Activated CD4-positive, CD25-positive, alpha-beta regulatory T cell (primary cell): Measurements from ENCODE around the gene MMAB.

Experiments used
- DNase-seq, 4 experiments: peaks; one replicate each; lab custom pipeline; 2025; lab: John Stamatoyannopoulos, UW

The MMAB gene

GRCh38 chr12:109559200-109559505 lies 14.2 kb downstream of the MMAB start:
- no peak for DNase-seq

DNA sequence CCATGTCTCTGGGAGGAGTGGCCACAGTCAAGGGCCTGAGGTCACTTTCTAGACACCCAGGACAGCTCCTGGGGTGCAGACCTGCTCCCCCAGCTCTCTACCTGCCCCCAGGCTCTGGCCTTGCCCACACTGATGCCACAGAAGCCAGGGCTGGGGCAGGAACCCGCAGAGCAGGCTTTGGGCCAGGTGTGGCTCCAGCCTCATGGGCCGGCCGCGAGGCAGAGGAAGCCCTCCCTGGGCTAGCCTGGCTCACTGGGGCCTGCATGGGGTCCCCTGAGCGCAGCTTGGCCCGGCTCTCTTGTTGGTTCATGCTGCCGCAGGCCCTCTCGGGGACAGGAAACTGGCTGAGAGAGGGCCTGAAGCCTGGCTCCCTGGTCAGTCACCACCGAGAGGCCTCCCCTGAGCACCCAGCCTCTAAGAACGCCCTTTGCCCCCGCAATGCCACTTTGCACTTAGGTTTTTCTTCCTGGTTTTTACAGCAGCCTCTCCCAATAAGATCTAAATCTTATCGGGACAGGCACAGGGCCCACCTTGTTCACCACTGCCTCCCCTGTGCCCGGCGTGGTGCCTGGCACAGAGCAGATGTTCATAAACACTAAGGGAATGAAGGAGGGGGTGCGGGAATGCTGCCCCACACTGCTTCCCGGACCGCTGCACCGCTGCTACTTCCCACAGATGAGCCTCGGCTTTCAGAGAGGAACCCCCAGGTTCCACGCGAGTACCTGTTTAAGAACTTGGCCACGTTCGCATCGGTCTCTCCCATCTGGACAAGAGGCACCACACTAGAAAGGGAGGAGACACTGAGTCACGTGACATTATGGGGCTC lies 14.7 kb downstream of the MMAB start:
- no peak for DNase-seq

GRCh38 chr12:109557805-109558204 lies 15.5 kb downstream of the MMAB start:
- no peak for DNase-seq

DNA sequence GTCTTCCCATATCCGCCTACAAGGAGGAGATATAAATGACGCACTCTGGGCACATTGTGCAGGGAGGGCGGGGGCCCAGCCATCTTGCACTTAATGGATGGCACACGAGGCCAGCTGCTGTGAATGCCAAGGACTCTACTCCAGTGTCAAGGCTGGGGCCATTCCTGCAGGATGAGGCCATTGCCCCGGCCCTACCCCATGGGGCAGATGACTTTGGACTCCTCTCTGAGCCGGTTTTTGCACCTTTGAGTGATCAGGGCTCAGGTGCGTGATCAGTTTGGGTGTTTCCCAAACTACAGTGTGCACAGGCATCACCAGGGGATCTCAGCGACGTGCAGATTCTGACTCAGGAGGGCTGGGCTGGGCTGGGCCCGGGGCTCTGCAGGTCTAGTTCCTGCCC lies 16.1 kb downstream of the MMAB start:
- DNase-seq, result no peak

- no peak for DNase-seq
Measured at GRCh38 chr12:109555431-109556315, 17.6 kb downstream of the MMAB start.

GRCh38 chr12:109554761-109555160 lies 18.5 kb downstream of the MMAB start:
- DNase-seq, result no peak

- no peak for DNase-seq
Measured at GRCh38 chr12:109553906-109554500, 19.3 kb downstream of the MMAB start.

DNA sequence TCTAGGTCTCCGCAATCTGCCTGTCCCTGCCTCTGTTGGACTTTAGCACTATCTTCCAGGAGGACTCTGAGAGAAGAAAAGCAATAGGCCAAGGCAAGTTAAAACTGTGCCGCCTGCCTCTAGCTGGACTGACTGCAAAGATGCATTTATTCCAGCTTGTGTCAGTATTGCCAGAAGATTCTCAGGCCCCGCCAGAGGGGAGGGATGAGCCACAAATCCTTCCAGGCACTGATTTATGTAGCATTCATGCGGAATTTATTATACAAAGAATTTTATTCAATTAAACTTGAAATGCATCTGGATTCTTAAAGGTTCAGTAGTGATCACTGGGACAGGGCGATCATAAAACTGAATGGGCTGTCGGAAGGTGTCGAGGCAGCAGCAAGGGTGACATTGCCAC lies 19.8 kb downstream of the MMAB start:
- no peak for DNase-seq

- no peak for DNase-seq
Measured at GRCh38 chr12:109552971-109553370, 20.3 kb downstream of the MMAB start.

DNA sequence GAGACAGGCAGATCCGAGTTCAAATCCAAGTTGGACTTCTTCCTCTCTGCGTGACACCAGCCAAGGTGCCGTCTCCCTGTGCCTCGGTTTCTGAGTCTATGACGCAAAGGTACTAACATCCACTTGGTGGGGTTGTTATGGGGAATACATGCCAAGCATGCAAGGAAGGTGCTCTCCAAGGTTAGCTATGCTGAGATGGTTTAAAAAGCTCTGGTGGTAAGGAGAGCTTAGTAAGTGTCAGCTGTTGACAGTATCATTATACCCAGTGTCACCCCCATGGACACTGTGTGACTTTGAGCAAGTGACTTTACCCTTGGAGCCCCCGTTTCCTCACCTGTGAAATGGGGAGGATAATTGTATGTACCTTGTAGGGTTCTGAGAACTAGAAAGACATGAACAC lies 22.2 kb downstream of the MMAB start:
- DNase-seq, result no peak

DNA sequence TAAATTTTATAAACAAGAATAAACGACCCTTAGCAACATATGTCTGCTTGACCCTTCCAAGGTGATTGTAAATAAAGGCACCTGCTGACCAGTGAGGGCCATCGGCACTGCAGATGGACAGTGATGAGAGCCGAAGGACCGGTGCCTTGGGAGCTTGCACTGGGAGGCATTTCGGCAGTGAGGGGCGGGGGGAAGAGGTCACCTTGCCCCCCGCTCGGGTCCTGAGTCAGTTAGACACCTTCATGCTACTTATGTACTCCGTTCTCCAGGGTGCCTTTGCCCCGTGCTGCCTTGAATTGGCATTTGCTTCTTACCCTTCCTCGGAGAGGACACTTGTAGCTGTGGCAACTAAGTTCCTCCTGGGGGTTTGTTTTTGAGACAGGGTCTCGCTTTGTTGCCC lies 23.0 kb downstream of the MMAB start:
- no peak for DNase-seq

DNA sequence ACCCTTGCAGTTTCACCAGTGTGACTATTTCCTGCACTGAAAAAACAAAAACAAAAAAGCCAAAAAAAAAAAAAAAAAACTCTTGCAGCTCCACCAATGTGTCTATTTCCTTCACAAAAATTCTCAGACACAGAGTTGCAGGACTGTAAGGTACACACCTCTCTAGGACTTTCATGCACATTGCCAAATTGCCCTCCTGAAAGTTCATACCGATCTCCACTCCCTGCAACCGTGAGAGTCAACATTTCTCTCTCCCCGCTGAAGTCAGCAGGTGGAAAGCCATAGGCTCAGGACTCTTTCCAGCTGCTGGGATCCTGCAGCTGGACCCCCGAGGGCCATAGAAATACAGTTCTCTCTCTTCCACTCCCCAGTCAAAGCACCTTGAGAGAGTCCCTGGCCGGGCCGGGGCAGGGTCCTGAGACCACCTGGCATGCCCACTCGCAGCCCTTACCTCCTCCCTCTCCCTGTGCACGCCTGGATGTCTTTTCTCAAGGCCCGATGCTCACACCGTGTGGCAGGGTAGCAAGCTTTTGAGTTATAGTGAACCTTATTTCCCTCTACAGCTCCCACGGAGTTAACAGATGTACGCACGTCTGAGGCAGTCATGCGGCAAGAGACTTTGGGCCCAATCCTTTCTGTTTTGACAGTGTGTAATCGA lies 23.6 kb downstream of the MMAB start:
- DNase-seq, result no peak

DNA sequence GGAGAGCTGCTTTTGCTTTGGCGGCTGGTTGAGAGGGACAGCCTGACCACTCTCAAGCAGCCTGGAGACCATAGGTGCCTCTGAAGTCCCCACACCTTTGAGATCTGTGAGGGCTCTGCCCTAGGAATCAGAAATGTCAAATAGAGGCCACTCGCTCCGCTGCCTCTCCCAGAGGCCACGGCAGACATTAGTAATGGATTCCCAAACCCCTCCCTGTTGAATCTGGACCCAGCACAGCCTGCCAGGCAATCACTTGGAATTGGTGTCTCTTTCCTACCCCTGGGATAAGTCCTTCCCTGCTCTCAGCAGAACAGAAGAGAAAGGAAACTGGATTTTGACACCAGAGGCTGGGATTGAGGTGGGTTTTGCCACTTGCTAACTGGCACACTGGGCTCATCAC lies 25.0 kb downstream of the MMAB start:
- DNase-seq, result no peak

DNA sequence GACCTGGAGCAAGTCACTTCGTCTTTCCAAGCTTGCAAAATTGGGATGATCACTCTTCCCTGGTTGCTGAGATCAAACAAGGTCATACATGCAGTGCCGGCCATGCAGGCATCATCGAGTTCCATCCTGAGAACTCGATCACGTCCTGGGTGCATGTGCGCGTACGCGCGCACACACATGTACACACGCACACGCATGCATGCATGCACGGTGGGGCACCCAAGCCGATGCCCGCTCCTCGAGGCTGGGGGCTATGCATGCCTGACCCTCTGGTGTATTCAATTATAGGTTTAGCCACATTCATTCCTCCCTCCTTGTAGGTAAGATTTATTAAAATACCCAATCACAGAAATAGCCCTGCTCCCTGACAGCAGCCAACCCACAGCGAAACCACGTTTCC lies 26.0 kb downstream of the MMAB start:
- no peak for DNase-seq

DNA sequence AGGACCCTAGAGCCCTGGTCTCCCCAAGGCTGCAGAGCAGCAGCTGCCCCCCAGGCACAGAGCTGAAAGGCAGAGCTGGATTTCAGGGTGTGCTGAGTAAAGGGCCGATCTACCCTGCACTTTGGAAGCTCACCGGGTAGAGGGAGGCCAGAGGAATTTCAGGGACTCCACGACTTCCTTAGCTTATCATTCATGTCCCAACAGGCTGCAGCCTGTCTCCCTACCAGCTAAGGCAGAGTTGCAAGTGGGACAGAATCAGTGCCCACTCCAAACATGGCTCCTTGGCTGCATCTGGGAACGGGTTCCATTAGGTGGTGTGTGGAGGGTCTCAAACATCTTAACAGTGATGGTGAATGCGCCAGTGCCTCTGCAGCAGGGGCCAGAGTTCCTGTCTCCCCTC lies 27.5 kb downstream of the MMAB start:
- DNase-seq, result no peak

DNA sequence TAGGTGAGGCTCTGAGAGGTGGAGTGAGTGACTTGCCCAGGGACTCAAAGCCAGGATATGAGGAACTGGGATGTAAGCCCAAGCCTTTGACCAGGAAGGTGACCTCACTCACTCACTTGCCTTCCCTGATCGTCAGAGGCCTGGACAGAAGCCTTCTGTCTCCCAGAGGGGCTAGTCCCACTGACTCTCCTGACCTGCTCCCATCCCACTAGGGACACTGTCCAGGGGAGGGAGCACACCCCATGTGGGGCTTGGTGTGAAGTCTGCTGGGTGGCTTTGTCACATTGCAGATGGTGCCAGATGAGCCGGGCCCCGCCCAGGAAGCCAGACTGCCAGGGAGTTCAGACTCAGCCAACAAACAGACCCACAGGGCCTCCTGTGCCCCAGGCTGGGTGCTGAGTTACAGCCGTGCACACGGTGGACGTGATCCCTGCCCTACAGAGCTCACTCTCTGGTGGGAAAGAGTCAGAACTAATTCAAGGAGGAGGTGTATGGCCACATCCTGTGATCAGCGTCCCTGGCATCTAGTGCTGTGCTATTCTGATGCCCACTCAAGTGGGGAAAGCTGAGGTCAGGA lies 28.3 kb downstream of the MMAB start:
- DNase-seq, result no peak

GRCh38 chr12:109542876-109543275 lies 30.4 kb downstream of the MMAB start:
- DNase-seq, result no peak

DNA sequence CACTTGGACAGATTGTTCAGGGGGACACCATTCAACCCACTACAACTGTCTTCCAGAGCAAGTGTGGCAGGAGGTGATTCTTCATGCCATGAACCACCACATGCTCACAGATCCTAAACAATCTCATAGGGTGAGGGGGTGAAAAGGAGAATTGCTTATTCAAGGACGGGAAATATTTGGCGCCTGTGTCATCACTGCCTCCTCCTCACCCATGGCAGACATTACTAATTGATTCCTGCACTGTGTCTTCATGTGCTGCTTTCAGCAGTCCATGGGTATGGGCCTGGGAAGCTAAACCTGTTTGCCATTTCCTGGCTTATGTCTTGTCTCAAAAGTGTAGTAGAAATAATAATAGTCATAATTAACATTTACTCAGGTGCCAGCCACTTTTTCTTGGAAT lies 31.3 kb downstream of the MMAB start:
- no peak for DNase-seq

DNA sequence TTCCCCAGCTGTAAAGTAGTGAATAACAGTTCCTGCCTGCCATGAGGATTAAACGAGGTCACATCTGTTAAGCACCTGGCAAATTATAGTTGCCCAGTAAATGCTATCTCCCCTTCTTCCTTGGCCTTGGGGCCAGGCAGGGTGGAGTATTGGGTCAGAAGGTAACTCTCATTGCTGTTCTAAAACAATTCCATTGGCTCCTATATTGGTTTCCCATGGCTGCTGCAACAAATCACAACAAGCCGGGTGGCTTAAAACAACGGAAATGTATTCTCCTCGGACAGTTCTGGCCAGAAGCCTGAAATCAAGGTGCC lies 31.9 kb downstream of the MMAB start:
- DNase-seq, result no peak

DNA sequence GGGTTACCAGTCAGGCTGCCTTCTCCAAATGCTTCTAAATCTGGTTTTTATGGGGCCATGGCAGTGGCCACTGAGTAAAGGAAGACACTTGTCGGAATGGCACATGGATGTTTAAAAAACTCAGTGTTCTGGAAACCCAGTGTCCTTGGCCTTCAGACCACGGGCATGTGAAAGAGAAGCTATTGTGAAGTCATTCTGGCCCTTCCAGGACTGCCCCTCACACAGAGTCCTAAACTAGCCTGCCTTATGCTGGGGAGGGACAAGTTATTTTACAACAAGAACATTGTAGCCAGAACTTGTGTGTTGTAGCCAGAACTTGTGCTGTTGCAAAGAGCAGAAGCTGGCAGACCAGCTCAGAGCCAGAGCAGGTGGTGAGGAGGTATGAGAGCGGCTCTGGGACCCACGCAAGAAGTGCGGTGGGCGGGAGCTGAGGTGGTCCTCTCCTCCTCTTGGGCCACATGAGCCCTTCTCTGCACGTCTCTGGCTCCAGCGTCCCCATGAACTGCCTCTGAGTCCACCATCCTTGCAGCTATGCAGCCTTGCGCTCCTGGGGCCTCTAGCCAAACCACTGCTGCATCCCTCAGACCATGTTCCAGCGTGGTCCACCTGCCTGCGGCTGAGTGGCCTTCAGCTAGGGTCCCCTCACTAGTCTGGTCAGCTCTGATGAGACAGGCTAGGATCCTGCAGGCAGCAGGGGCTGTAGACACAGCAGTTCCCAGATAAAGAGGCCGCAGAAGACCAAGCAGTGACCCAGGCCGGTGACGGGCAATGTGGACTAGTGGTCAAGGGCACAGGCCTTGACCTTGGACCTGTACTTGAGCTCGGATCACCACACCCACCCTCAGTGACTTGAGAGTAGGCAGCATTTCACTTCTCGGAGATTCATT lies 32.5 kb downstream of the MMAB start:
- DNase-seq, result no peak

DNA sequence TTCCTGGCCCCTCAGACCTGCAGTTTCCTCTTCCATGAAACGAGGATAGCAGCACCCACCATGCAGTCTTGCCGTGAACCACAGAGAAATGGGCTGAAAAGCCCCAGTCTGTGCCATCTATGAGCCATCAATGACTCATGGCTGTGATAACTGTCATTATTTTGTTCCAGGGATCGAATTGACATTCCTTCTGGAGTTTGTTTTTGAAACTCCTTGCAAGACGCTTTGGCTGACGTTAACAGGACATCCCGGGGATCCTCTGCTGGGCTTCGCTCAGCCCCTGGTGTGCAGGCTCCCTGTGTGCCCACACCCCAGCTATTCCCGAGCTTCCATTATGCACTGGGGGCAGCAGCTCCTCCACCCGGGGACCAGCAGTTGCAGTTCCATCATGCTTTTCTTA lies 33.8 kb downstream of the MMAB start:
- no peak for DNase-seq
